ENCODE results near the gene CREB1. TPM values are rescaled to one million over a fixed set of nuclear protein-coding genes. Genes with fewer than 3 reads are reported as not detected.
A peak's percentile ranks its signal among the peaks of the same experiment; 100 is the strongest.

CREB1 gene
- total RNA-seq, 1 donor from 2014 or later, result 127 TPM

- peak overlapping the region; percentile 94 for H3K27ac Mint-ChIP-seq
- H3K4me1 Mint-ChIP-seq, result peaks cover 55% of the 10 kb centered on the region
- CTCF ChIA-PET, result interaction anchor here (1.0 to 3.6 kb wide), 7 partner anchors 33 to 642 kb away, joined by 3 to 22 read pairs (median 12); partner anchors contain the start of genes CCNYL1, CREB1 and PIKFYVE
- H3K27me3 Mint-ChIP-seq, result no peaks in the 10 kb centered on the region
- intact Hi-C loops (cut with micrococcal nuclease), result loop anchor here (1.0 to 10.0 kb wide), 15 partner anchors 37 to 1920 kb away; partner anchors contain the start of genes CCNYL1, CREB1, EEF1B2 and FASTKD2
- DNase-seq (peak; percentile 67), ATAC-seq (ENCODE audit: low read depth) (peak; percentile 29)
- no peak for TF ChIP-seq CTCF (IDR thresholded peaks at IDR 0.05)
- H3K9me3 Mint-ChIP-seq, result no peaks in the 10 kb centered on the region
- POLR2A ChIA-PET, result interaction anchor here (0.5 to 4.3 kb wide), 33 partner anchors 26 to 1918 kb away, joined by 3 to 104 read pairs (median 5); partner anchors contain the start of genes CCNYL1, CREB1, FASTKD2 and FZD5
- H3K36me3 Mint-ChIP-seq (ENCODE audit: low read depth), result peaks cover 44% of the 10 kb centered on the region
- H3K4me3 Mint-ChIP-seq, result peak overlapping the region; percentile 91
Observed at GRCh38 chr2:207624185-207625013, 94.6 kb downstream of the CREB1 start.

- ATAC-seq (ENCODE audit: low read depth), result peak; percentile 79
- CTCF ChIA-PET, result interaction anchor here (1.0 to 3.6 kb wide), 15 partner anchors 23 to 641 kb away, joined by 3 to 22 read pairs (median 6); partner anchors contain the start of genes CCNYL1, CREB1 and PIKFYVE
- peak within 1 kb of the TSS; percentile 98 for H3K27ac Mint-ChIP-seq
- intact Hi-C loops (cut with micrococcal nuclease), result loop anchor here (1.0 to 10.0 kb wide), 12 partner anchors 37 to 1920 kb away; partner anchors contain the start of genes CCNYL1, CREB1, EEF1B2 and FASTKD2
- H3K4me3 Mint-ChIP-seq, result peak within 1 kb of the TSS; percentile 94
- H3K9me3 Mint-ChIP-seq, result no peaks in the 10 kb centered on the region
- DNase-seq, result peak; percentile 96
- no peaks in the 10 kb centered on the region for H3K27me3 Mint-ChIP-seq
- POLR2A ChIA-PET, result interaction anchor here (0.5 to 4.3 kb wide), 43 partner anchors 27 to 1918 kb away, joined by 3 to 104 read pairs (median 5); partner anchors contain the start of genes CCNYL1, CREB1, FASTKD2 and FZD5
- peaks cover 50% of the 10 kb centered on the region for H3K4me1 Mint-ChIP-seq
- no peak for TF ChIP-seq CTCF (IDR thresholded peaks at IDR 0.05)
- peaks cover 38% of the 10 kb centered on the region for H3K36me3 Mint-ChIP-seq (ENCODE audit: low read depth)
Observed at GRCh38 chr2:207625014-207625907, 95.5 kb downstream of the CREB1 start, which contains the start of gene METTL21A. METTL21A (minus strand) TSS chr2:207625394; CDS start chr2:207624375, 1,019 bp downstream.

GRCh38 chr2:207629553-207629952, 99.8 kb downstream of the CREB1 start:
- Mint-ChIP-seq H3K4me3 (no peak overlapping the region), H3K27ac (no peak overlapping the region)
- CTCF ChIA-PET, result interaction anchor here (1.3 kb wide), 1 partner anchor 117 kb away, joined by 4 read pairs; no protein-coding TSS in a partner anchor

GRCh38 chr2:207630491-207630890, 100.7 kb downstream of the CREB1 start:
- ChIA-PET CTCF (interaction anchor here (1.3 kb wide), 1 partner anchor 116 kb away, joined by 4 read pairs; no protein-coding TSS in a partner anchor), POLR2A (interaction anchor here (0.5 to 0.7 kb wide), 4 partner anchors 25 to 582 kb away, joined by 3 to 4 read pairs (median 4); no protein-coding TSS in a partner anchor)
- H3K9me3 Mint-ChIP-seq, result no peaks in the 10 kb centered on the region
- TF ChIP-seq CTCF (IDR thresholded peaks at IDR 0.05), result no peak
- intact Hi-C loops (cut with micrococcal nuclease), result no loop called here
- no peak overlapping the region for H3K27ac Mint-ChIP-seq
- no peak for ATAC-seq (ENCODE audit: low read depth)
- H3K4me1 Mint-ChIP-seq, result peaks cover 17% of the 10 kb centered on the region
- H3K27me3 Mint-ChIP-seq, result no peaks in the 10 kb centered on the region
- H3K4me3 Mint-ChIP-seq, result no peak overlapping the region
- no peaks in the 10 kb centered on the region for H3K36me3 Mint-ChIP-seq (ENCODE audit: low read depth)
- DNase-seq, result no peak

More at GRCh38 chr2:207629553-207629952, 99.8 kb downstream of the CREB1 start:
- H3K27me3 Mint-ChIP-seq, result no peaks in the 10 kb centered on the region
- intact Hi-C loops (cut with micrococcal nuclease), result loop anchor here (10.0 kb wide), 2 partner anchors 1545 to 1925 kb away; partner anchors contain the start of gene INO80D
- DNase-seq (no peak), ATAC-seq (ENCODE audit: low read depth) (no peak)
- TF ChIP-seq CTCF (IDR thresholded peaks at IDR 0.05), result no peak
- peaks cover 17% of the 10 kb centered on the region for H3K4me1 Mint-ChIP-seq
- peaks cover 2% of the 10 kb centered on the region for H3K36me3 Mint-ChIP-seq (ENCODE audit: low read depth)
- POLR2A ChIA-PET, result no interaction called here
- no peaks in the 10 kb centered on the region for H3K9me3 Mint-ChIP-seq
